Stimulated activated naive CD4-positive, alpha-beta T cell (primary cell): ENCODE measurements around the gene GRIN2C.
A peak's percentile ranks its signal among the peaks of the same experiment; 100 is the strongest.

Experiments
- DNase-seq, 6 experiments: peaks; one replicate each; lab custom pipeline; 2025; lab: John Stamatoyannopoulos, UW

GRIN2C gene

DNA sequence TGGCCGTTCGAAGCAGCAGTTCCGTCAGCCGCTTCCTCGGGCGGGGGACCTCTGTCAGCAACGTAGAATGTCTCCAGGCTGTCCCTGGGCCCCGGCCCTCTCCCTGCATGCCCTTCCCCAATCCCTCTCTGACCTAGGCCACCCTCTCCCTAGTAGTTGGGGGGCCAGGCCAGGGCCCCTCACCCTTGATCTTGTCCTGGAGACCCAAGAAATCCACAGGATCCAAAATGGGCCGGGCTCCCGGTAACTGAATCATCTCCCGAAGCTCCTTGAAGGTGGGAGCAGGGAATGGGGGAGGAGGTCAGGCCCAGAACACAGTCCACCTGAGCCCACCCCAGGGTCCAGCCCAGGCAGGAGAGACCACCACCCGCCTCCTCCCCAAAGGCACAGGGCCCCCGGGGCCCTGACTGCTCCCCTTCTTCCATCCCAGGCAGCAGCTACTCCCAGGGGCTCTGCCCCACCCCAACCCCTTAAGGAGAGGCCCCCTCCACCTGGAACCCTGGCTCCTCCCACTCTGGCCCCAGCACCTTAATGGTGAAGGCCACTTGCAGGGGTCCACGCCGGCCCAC lies 4.7 kb upstream of the GRIN2C start:
- no peak for DNase-seq

DNA sequence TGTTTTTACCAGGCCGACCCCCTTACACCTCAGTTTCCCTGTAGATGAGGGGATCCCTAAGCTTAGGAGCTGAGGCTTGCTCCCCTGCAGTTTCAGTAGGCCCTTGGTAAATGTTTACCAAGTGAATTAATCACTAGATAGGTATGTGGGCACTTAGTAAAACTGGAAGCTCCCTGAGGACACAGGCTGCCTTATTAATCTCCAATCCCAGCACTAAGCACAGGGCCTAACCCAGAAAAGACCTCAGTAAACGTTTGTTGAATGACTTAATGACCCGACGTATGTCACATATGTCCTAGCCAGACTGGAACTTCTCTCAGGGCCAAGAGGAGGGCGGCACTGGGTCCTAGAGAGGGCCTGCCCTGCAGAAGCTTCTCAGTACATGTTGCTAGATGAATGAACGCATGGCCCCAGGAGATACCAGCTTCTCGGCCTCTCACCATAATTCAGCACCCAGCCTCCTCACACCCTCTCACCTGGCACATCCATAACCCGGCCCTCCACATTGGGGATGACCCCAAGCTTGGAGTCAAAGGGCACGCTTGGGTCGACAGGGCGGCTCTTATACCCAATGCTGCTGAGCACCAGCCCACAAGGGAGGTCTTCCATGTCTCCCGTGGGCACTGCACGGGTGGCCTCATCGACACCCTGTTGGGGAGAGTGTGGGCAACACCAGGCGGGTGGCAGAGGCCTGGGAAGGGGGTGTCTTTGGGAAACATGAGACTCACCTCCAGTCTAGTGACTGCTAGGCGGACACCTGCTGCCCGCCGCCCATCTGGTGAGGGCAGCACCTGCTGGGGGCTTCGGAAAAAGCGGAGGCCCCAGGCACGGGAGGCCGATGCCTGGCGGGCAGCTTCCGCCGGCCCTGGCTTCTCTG lies 4.0 kb upstream of the GRIN2C start:
- no peak for DNase-seq

DNA sequence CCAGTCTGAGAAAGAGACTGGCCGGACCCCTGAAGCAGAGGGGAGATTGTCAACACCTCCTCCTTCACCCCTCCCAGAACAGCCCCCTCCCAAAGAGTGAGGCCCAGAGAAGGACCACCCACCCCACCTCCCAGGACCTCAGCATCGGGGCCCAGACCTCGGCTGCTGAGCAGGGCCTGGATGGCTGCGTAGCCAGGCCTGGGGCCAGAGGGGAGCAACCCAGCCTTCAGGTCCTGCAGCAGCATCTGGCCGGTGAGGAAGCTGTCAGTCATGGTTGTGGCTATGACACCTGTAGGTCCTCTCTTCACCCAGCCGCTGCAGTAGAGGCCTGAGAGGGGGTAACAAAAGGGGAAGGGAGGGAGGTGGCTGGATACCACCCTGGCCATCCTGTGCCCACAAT lies 3.2 kb upstream of the GRIN2C start:
- DNase-seq: no peak

DNA sequence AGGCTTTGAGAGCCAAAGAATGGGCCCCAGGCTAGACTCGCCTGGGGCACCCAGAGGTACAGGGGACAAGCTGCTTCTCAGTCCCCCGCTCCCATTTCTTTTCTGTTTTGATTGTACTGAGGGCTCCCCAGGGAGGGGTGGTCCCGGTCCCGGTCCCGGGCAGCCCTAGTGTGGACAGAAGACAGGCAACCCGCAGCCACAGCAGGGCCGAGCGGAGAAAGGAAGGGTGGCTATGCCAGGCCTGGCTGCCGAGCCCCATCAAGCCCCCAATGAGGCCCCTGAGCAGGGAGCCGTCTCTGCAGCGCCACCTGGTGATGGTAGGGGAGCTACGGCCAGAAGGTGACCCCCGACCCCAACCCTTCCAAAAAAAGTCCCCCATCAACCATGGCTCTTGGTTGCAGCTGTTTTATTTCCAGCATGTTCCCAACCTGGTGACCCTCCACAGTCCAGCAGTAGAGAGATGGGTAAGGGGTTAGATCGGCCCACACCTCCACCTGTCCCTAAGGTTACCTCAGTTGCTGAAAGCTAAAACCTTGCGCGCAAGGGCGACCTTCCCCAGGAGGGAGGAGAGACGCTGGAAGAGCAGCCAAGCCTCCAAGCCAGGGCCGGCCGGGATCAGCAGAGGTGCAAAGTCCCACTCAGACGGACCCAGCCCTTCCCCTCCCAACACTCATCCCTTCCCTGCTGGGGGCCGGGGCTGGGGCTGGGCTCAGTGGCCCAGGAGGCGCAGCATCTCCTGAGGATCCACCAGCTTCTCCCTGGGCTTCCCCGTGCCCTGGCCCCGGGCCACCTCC lies 2.6 kb upstream of the GRIN2C start:
- peak; percentile 37 to 71 (median 59) for DNase-seq

DNA sequence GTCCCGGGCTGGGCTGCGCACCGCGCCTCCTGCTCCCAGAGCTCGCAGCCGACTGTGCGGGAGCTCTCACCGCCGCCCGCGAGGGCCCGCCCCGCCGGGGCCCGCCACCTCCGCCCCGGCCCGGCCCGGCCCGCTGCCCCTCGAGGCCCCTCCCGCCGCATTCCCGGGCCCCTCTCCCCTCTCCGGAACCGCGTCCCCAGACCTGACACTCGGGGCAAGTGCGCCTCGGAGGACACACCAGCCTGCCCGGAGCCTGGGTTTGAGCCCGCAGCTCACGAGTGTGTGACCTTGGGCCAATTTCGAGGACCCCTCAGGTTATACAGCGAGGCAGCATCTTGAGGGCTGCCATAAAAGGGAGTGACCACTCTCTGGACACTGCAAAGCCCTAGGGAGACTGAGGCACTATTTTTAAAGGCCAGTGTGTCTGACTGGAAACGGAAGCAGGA lies 2.0 kb upstream of the GRIN2C start:
- DNase-seq: no peak

DNA sequence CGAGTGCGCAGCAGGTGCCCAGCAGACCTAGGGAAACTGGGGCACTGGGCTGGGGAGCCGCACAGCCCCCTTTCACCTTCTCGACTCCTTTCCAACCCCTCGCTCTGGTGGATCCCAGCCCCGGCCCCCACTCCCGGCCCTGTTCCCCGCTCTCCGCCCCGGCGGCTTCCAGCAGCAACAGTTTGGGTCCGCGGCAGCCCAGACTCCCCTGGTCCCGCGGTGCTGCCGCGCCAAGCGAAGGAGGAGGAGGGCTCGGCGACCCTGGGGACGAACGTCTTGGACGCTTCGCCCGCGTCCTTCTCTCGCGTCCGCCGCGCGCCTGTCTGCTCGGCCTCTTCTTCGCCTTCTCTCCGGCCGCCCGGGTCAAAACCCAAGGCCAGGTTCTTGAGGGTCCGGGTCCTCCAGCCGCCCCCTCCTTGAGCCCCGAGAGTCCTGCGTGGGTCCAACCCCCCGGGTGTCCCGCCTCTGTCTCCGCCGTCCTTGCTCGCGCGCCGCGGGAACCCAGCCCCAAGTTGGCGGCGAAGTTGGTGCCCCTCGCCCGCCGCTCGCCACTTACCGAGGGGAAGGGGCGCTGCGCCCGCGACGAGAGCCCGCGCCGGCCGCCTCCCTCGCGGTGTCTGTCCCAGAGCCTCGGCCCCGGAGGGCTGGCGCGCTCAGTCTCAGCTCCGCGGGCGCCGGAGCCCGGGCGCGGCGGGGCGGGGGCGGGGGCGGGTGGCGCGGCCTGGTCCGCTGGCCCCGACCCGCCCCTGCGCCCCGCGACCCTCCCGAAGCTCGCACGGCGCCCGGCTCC lies 1.4 kb upstream of the GRIN2C start:
- DNase-seq: peak in 2 of 6 experiments; percentile 12 to 41

DNA sequence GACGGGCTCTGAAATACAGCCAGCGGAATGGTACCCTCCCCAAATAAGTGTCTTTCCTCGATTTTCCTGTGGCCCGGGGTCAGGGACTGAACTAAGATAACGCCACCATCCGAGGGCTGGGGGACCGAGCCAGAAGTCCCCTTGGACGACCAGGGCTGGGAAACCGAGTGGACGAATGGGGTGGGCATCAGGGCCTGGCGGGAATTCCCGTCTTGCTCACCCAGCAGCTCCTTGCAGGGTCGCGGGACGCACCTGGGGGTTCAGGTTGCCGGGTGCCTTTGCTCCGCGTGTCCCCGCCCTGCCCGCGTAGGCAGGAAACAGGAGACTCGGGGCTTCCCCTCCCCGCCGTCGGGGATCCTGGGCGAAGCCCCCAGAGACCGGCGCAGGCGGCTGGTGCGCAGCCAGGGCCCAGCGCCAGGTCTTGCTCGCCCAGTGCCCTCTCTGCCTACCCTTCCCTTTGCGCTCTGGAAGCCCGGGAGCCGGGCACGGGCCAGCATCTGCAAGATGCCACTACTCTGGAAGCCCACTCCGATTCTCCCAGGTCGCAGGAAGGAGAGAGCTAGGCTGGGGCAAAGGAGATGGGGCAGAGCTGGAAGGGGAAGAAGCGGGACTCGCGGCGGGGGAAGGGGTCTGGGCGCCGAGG lies 665 bp upstream of the GRIN2C start:
- DNase-seq: peak in 5 of 6 experiments; percentile 11 to 43 (median 28)

DNA sequence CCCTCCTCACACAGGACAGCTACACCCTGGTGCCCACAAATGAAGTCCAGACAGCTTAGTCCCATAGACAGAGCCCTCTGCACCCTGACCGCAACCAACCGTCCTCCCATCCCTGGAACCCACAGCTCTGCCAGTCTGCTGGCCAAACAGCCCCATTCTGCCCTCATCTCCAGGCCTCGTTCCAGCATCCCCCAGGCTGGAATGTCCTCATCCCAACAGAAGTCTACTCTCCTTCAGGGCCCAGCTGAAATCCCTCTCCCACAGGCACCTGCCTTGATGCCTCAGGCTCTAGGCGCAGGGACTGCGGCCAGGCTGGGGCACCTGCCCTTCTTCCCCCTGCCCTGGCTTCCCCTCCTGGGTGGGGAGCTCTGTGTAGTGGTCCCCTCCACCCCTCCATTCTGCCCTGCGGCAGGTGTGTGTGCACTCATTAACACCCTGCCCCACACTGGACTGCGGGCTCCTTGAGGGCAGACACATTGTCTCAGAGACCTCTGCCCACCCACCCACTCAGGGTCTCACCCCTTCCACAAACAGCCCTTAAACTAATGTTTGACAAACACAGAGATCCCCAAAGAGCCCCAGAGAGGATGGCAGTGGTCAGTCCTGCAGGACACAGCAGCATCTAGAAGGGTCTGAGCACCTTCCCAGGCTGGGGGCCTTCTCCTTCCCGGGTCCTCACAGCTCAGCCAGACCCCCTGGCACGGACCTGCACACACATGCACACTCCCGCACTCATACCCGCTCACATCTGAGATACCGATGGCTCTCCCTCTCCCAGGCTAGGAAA lies 820 bp downstream of the GRIN2C start:
- DNase-seq: no peak

DNA sequence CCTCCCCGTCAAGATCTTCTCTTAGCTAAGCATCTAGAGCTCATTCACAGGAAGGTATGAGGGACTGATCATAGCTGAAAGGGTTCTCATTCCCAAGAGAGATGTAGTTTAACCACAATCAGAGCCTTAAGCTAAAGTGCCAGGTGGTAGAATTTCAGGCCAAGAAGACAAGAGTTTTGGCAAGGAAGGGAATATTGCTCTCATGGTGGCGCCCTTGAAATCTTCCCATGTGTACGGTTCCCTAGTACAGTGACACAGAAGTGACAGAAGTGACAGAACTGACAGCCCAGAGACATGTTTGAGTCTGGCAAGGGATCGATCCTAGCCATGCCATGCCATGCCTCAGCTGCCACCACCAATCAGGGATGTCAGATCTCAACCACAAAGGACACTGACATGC lies 2.5 kb downstream of the GRIN2C start:
- no peak for DNase-seq

DNA sequence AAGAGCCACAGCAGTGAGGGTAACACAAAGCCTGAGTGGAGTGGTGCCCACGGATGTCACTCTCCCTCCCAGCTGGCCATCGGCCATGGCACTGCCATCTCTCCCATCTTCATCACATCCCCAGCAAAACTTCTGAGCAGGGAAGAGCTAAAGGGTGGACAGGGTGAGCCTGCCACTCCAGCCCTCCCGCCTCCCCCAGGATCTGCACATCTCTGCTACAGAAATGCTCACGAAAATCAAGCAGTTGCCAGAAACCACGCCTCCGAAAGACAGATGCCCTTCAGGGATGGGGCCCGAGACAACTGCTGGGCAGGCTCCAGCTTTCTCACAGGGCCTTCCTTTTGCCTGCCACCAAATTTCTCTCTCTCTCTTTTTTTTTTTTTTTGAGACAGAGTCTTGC lies 3.6 kb downstream of the GRIN2C start:
- no peak for DNase-seq

DNA sequence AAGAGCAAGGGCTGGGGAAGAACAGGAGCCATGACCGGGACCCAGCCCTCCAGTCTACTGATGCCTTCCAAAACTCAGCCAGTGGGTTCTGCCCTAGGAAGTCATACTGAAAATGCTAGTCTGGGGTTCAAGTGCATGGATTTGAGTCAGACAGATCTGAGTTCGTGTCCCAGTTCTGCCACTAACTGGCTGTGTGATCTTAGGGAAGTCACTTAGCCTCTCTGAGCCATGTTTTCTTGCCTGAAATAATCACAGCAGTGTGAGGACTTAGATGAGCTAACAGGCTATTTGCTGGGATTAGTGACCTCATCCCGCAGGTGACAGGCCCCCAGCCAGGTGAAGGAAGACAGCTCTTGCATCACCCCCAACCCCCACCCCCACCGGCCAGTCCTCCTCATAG lies 4.4 kb downstream of the GRIN2C start:
- DNase-seq: no peak

DNA sequence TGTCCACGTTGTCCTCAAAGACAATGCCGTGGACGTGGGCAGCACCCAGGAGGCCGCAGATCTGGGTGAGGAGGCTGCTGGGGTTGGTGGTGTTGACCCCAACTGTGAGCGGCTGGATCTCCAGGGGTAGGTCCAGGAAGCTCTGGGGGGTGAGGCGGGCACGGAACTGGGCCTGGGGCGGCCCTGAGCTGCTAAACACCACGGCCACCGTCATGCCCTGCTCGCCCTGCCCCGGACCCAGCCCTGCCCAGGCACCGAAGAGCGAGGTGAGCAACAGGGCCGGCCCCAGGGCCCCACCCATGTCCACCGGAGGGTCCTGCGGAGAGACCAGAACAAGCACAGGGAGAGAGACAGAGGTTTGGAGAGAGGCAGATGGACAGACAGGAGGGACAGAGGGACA lies 4.9 kb downstream of the GRIN2C start:
- DNase-seq: no peak

DNA sequence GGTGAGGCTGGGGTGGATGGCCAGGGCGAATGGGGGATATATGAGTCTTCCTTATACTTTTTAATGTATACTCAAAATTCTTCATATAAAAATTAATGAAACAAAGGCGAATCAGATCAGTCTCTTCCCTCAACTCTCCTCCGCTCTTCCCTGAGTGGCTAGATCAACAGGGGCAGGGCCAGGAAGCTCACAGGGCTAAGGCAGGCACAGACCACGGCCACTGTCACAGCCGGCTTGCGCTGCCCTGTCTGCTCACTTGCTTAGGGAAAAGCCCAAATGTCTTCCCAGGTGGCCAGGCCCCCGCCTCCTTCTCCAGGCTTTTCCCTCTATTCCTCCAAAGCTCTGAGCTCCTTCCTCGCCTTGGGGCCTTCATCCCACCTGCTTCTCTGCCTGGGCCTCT lies 6.0 kb downstream of the GRIN2C start:
- DNase-seq: no peak

DNA sequence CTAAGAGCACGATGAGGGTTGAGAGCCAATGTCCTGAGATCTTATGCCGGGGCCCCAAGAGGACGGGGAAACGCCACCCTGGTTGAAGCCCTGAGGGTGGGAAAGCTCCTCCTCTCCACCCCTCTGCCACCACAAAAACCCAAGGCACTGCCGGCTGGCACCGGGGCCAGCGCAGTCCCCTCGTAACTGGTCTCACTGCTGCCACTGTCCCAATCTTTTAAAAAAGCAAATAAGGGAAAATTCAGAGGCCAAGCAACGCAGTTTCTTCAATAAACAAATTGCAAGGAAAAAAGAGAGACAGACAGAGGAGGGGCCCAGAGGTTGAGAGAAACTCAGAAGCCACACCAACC lies 6.7 kb downstream of the GRIN2C start:
- DNase-seq: no peak

DNA sequence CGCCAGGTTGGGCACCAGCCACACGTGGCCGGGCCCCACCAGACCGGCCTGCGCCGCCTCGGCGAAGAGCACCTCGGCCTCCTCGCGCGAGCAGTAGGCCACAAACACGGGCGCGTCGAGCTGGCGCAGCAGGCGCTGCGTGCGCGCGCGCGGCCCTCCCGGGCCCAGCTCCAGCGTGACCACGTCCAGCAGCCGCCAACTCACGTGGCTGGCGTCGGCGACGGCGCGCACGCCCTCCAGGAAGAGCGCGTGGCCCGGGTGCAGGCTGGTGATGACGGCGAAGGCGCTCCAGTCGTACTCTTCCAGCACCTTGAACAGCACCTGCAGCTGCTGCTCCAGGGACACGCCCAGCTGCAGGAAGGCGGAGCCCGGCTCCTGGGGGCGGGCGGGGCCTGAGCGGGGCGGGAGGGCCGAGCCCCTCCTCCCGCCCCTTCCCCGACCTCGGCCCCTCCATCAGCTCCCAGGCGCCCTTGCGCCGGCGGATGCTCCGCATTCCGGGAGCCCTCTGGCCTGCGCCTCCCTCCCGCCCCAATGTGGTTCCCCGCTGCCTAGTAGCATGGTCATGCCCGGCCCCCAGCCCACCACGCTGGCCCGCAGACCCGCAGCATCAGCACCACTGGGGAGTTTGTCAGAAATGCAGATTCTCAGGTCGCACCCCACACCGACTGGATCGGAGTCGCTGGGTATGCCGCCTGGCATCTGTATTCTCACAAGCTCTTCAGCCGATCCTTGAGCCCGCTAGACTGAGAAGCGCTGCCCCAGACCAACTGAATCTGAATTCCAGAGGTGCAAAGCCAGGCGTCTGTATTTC lies 7.2 kb downstream of the GRIN2C start:
- DNase-seq: peak; percentile 27 to 75 (median 68)

DNA sequence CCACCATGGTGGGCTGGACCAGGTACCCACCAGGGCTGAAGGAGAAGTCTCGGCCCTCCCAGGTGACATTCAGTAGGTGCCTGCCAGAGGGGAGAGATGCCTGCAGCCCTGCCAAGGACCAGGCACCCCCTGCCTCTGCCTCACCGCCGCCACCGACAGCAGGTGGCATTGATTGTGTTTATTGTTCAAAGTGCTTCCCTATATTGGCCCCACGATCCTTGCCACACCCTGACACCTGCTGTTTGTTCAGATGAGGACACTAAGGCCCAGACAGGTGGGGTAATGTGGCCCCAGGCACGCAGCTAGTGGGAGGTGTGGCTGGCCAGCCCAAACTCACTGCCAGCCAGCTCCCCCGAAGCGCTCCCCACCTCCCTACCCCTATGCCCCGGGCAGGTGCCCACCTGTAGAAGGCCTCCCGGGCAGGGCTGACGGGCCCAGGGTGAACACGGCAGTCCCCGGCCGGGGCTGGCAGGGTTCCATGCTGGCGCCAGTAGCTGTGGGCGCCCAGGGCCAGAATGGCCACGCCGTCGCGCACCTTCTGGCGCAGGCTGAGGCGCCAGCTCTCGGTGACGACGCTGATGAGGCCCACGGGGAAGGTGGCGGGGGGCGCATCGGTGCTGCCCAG lies 8.0 kb downstream of the GRIN2C start:
- no peak for DNase-seq

DNA sequence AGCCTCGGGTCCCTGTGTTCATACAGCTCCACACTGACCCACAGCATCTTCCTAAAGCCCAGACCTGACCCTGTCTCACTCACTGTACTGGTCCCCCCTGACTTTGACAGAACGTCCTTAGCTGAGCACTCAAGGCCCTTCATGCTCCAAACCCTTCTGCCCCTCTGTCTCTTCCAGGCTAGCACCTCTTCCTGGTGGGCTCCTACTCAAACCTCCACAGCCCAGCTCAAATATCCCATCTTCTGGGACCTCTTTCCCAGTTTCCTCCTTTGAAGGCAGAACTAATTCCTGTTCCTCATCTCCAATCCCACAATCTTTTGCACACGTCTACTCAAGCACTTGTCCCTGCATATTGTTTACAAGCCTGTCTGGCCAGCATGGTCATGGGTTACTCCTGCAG lies 8.8 kb downstream of the GRIN2C start:
- no peak for DNase-seq

DNA sequence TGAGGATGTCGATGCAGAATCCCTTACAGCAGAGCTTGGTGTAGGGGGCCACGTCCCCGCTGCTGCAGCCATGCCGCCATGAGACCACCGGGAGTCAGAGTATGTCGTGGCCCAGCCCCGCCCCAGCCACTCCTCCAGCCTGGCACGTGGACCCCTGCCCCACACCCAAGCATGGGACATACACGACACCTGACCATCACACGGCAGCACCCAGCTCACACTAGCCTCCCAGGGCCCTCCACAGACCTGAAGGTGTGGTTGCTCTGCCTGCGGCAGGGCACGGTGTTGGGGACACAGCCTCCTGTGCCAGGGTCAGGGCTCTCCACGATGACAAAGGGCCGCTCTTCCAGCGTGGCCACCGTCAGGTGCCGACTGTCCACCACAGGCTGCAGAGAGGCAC lies 9.4 kb downstream of the GRIN2C start:
- DNase-seq: no peak

DNA sequence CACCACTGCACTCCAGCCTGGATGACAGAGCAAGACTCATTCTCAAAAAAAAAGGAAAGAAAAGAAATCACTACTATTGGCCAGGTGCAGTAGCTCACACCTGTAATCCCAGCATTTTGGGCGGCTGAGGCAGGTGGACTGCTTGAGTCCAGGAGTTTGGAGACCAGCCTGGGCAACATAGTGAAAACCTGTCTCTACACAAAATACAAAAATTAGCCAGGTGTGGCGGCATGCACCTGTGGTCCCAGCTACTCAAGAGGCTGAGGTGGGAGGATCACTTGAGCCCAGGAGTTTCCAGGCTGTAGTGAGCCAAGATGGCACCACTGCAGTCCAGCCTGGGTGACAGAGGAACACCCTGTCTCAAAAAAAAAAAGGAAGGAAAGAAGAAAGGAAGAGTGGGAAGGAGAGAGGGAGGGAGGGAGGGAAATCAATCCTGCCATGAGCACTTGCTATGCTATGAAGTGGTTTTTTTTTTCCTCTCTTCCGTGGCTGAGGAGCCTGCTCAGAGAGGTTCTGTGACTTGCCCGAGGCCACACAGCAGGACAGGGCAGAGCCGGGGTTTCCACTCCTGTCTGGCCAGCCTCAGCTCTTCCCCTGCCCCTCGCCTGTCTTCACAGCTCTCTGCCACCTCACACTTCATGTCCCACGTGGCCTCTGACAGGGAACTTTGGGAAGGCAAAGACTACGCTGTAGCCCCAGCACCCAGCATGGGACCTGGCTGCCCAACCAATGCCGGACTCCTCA lies 10.9 kb downstream of the GRIN2C start:
- DNase-seq: no peak
